Mucosa of stomach (tissue), 1 donor: Measurements from ENCODE around the gene MRGPRX2.

ENCODE experiments used
- H3K27me3 ChIP-seq: one replicate; pipeline ENCODE4 v1.7.0; 2013; ENCODE audit warnings: mild to moderate bottlenecking, low read length; ENCODE audit not compliant: control insufficient read depth, insufficient read depth
- H3K36me3 ChIP-seq: one replicate; pipeline ENCODE4 v1.7.0; 2013; ENCODE audit warnings: low read length; ENCODE audit not compliant: control insufficient read depth, insufficient read depth
- H3K4me1 ChIP-seq: one replicate; pipeline ENCODE4 v1.7.0; 2013; ENCODE audit warnings: mild to moderate bottlenecking, low read length; ENCODE audit not compliant: control insufficient read depth, insufficient read depth
- H3K4me3 ChIP-seq: one replicate; pipeline ENCODE4 v1.7.0; 2013; ENCODE audit warnings: low read length
- H3K9ac ChIP-seq: one replicate; pipeline ENCODE4 v1.7.0; 2013; ENCODE audit warnings: mild to moderate bottlenecking, low read length, moderate library complexity
- H3K9me3 ChIP-seq: one replicate; pipeline ENCODE4 v1.7.0; 2013; ENCODE audit warnings: mild to moderate bottlenecking, low read length, moderate library complexity; ENCODE audit not compliant: control insufficient read depth
- donor health status: Pancreatic carcinoma.

MRGPRX2 gene

DNA sequence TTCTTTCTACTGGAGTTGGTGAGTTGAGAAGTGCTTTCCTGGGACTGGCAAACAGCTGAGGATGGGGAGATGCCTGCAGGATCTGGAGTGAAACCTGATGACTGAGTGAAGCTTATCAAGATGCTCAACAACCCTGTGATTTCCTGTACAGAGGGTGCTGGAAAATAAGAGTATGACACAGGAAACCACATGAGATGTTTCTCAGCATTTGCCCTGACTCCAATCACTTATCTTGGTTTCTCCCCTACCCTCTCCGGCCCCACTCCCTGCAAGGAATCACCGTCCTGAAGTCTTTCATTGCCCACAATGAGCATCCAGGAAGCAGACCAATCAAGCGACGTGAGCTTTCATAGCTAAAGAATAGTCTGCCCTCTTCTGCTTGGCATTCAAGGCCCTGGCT lies at the start of gene MRGPRX2:
TSS of gene MRGPRX2 (minus strand) at position 89 of the 400 bp plus-strand sequence. CDS start 4,315 bp downstream, outside the sequence.
- H3K4me1 ChIP-seq, result no peaks in the 10 kb centered on the region
- no peaks in the 10 kb centered on the region for H3K36me3 ChIP-seq
- no peaks in the 10 kb centered on the region for H3K27me3 ChIP-seq
- H3K9ac ChIP-seq, result no peak within 1 kb of the TSS
- no peaks in the 10 kb centered on the region for H3K9me3 ChIP-seq
- no peak within 1 kb of the TSS for H3K4me3 ChIP-seq

- Histone ChIP-seq H3K27me3 (no peaks in the 10 kb centered on the region), H3K4me3 (no peak overlapping the region), H3K4me1 (no peaks in the 10 kb centered on the region), H3K36me3 (no peaks in the 10 kb centered on the region), H3K9ac (no peak overlapping the region), H3K9me3 (no peaks in the 10 kb centered on the region)
Measured at GRCh38 chr11:19110295-19110694, 49.8 kb upstream of the MRGPRX2 start.

- Histone ChIP-seq H3K4me1 (no peaks in the 10 kb centered on the region), H3K9ac (no peak overlapping the region), H3K9me3 (no peaks in the 10 kb centered on the region), H3K27me3 (no peaks in the 10 kb centered on the region), H3K4me3 (no peak overlapping the region), H3K36me3 (no peaks in the 10 kb centered on the region)
Measured at GRCh38 chr11:19107125-19107524, 46.6 kb upstream of the MRGPRX2 start.

DNA sequence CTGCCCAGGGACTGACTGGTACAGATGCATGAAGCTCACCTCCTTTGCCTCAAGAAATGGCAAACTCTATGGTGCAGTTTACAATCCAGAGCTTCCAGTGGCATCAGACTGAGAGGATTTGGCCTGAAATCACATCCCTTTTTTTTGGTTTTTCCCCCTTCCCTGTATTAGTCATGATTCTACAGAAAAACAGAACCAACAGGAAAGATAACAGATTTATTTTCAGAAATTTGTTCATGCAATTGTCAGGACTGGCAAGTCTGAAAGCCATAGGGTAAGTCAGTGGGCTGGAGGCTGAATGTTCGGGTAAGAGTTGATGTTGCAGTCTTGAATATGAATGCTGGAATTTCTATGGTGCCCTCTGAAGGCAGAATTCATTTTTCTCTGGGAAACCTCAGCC lies 44.5 kb upstream of the MRGPRX2 start:
- Histone ChIP-seq H3K4me3 (no peak overlapping the region), H3K9ac (no peak overlapping the region), H3K36me3 (no peaks in the 10 kb centered on the region), H3K4me1 (no peaks in the 10 kb centered on the region), H3K27me3 (no peaks in the 10 kb centered on the region), H3K9me3 (no peaks in the 10 kb centered on the region)

GRCh38 chr11:19102521-19102900 lies 42.0 kb upstream of the MRGPRX2 start:
- H3K36me3 ChIP-seq, result no peaks in the 10 kb centered on the region
- no peaks in the 10 kb centered on the region for H3K9me3 ChIP-seq
- no peak overlapping the region for H3K9ac ChIP-seq
- no peaks in the 10 kb centered on the region for H3K27me3 ChIP-seq
- no peak overlapping the region for H3K4me3 ChIP-seq
- no peaks in the 10 kb centered on the region for H3K4me1 ChIP-seq

DNA sequence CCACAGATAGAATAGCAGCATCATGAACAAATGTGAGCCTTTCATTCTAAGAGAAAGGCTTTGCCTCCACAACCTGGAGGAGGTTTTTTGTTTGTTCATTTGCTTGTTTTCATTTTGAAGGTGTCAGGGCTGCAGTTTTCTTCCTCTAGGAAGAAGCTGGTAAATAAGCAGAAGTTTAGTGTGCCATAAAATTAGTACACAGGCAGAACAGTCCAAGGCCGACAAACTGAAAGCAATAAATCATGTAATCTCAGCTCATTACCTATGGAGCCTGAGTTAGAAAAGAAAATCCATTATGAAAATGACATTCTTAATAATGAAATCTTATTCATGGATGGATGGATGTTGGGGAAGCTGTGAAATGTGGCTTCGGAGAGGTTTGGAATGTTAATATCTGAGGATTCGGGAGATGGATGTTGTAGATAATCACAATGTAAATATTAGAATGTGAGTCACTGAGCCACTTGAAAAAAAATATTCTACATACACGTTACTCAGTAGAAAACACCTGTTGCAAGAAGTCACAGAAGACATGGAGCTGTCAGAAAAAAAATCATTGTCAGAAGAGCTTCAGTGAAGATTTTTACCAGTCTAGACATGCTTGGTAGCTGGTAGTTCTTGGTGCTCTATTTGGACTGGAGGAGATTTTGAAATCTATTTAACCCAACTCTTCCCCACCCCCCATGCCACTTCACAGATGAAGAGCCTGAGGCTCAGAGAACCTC lies 41.4 kb upstream of the MRGPRX2 start:
- no peak overlapping the region for H3K4me3 ChIP-seq
- H3K27me3 ChIP-seq, result no peaks in the 10 kb centered on the region
- no peak overlapping the region for H3K9ac ChIP-seq
- H3K9me3 ChIP-seq, result no peaks in the 10 kb centered on the region
- no peaks in the 10 kb centered on the region for H3K4me1 ChIP-seq
- no peaks in the 10 kb centered on the region for H3K36me3 ChIP-seq

DNA sequence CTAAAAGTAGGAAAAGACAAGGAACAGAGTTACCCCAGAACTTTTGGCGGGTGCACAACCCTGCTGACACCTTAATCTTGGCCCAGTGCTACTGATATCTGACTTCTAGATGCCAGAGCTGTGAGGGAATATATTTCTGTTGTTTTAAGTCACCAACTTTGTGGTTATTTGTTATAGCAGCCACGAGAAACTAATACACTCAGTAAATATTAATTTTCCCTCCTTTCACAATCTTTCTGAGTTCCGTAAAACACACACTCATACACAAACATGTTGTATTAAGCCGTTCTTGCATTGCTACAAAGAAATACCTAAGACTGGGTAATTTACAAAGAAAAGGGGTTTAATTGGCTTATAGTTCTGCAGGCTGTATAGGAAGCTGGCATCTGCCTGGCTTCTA lies 40.4 kb upstream of the MRGPRX2 start:
- Histone ChIP-seq H3K9me3 (no peaks in the 10 kb centered on the region), H3K4me3 (no peak overlapping the region), H3K27me3 (no peaks in the 10 kb centered on the region), H3K4me1 (no peaks in the 10 kb centered on the region), H3K36me3 (no peaks in the 10 kb centered on the region), H3K9ac (no peak overlapping the region)

GRCh38 chr11:19099093-19099492 lies 38.6 kb upstream of the MRGPRX2 start:
- Histone ChIP-seq H3K9ac (no peak overlapping the region), H3K36me3 (no peaks in the 10 kb centered on the region), H3K9me3 (no peaks in the 10 kb centered on the region), H3K4me1 (no peaks in the 10 kb centered on the region), H3K4me3 (no peak overlapping the region), H3K27me3 (no peaks in the 10 kb centered on the region)

DNA sequence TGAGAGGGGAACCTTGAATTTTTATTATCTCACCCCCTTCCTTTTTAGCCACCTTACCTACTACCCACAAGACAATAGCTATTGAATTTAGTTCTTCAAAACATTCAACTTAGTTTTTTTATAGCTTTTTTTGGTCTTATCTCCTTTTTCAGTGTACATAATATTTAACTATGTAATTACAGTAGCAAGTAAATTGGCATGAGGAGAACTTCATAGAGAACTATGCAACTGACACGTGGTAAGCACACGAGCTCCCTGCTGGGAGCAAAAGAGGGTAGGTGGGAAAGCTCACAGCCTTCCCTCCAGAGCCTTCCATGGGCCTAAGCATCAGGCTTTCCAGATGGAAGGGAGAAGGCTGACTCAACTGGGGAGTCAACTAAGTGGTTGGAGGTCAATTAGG lies 34.3 kb upstream of the MRGPRX2 start:
- no peak overlapping the region for H3K9ac ChIP-seq
- no peaks in the 10 kb centered on the region for H3K9me3 ChIP-seq
- H3K27me3 ChIP-seq, result no peaks in the 10 kb centered on the region
- no peaks in the 10 kb centered on the region for H3K4me1 ChIP-seq
- no peak overlapping the region for H3K4me3 ChIP-seq
- no peaks in the 10 kb centered on the region for H3K36me3 ChIP-seq

- Histone ChIP-seq H3K4me1 (no peaks in the 10 kb centered on the region), H3K9ac (no peak overlapping the region), H3K27me3 (no peaks in the 10 kb centered on the region), H3K9me3 (no peaks in the 10 kb centered on the region), H3K36me3 (no peaks in the 10 kb centered on the region), H3K4me3 (no peak overlapping the region)
Measured at GRCh38 chr11:19093976-19094375, 33.5 kb upstream of the MRGPRX2 start.

DNA sequence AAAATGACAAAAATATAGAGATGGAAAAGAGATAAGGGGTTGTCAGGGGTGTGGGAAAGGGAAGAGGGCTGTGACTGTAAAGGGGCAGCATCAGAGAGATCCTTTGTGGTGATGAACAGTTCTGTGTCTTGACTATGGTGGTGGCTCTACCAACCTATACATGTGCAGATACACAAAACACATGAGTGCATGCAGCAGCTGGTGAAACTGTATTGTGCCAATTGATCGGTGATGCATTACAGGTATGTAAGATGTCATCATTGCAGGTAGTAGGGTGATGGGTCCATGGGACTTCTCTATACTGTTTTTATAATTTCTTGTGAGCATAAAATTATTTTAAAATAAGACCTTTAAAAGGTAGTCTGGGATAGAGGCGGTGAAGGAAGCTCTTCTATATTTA lies 32.3 kb upstream of the MRGPRX2 start:
- H3K4me1 ChIP-seq, result no peaks in the 10 kb centered on the region
- H3K36me3 ChIP-seq, result no peaks in the 10 kb centered on the region
- no peaks in the 10 kb centered on the region for H3K27me3 ChIP-seq
- H3K9ac ChIP-seq, result no peak overlapping the region
- H3K9me3 ChIP-seq, result no peaks in the 10 kb centered on the region
- no peak overlapping the region for H3K4me3 ChIP-seq

GRCh38 chr11:19092342-19092741 lies 31.8 kb upstream of the MRGPRX2 start:
- H3K27me3 ChIP-seq, result no peaks in the 10 kb centered on the region
- H3K4me3 ChIP-seq, result no peak overlapping the region
- no peak overlapping the region for H3K9ac ChIP-seq
- no peaks in the 10 kb centered on the region for H3K4me1 ChIP-seq
- H3K36me3 ChIP-seq, result no peaks in the 10 kb centered on the region
- H3K9me3 ChIP-seq, result no peaks in the 10 kb centered on the region

DNA sequence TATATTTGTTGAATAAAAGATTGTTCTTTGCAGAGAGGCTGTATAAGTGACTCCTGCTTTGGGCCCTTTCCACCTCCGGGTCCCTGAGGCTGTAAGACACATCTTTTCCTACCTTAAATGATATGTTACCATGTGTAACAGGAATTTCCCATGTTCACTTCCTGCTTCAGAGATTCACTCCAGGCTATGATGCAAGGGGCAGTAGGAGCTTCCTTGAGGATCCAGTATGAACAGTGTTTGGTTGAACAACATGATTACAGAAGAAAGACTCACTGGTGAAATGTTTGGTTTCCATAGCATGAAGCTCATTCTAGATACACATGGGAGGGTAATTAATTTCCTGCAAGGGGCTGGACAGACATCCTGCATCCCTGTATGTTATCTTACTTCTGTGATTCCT lies 30.8 kb upstream of the MRGPRX2 start:
- H3K4me1 ChIP-seq, result no peaks in the 10 kb centered on the region

More for the DNA sequence above, 30.8 kb upstream of the MRGPRX2 start:
- H3K27me3 ChIP-seq, result no peaks in the 10 kb centered on the region
- H3K9me3 ChIP-seq, result no peaks in the 10 kb centered on the region
- no peak overlapping the region for H3K9ac ChIP-seq
- H3K4me3 ChIP-seq, result no peak overlapping the region
- no peaks in the 10 kb centered on the region for H3K36me3 ChIP-seq
